BE2C (cell line): Measurements from ENCODE around the gene ZRANB3.
"Not testable (repeated sequence)": the region's sequence is repeated elsewhere in the genome, so short reads cannot be mapped to it uniquely, and the experiment has no call there.

Experiments used
- DNase-seq: peaks from one replicate; pipeline ENCODE4 v3.0.0-alpha.2; 2020
- H3K27me3 ChIP-seq: fragments of 250-450 bp; sonication (Bioruptor Pico); 2 replicates; pipeline ENCODE4 v1.5.1; 2020; ENCODE audit warnings: mild to moderate bottlenecking
- H3K36me3 ChIP-seq: fragments of 250-450 bp; sonication (Bioruptor Pico); 2 replicates; pipeline ENCODE4 v1.5.1; 2020; ENCODE audit warnings: mild to moderate bottlenecking
- H3K4me1 ChIP-seq: fragments of 250-450 bp; sonication (Bioruptor Pico); 2 replicates; pipeline ENCODE4 v1.5.1; 2020
- H3K4me3 ChIP-seq: 2 replicates; pipeline ENCODE4 v1.5.1; 2011; ENCODE audit warnings: low read depth, low read length
- H3K9me3 ChIP-seq: fragments of 250-450 bp; sonication (Bioruptor Pico); 2 replicates; pipeline ENCODE4 v1.5.1; 2020
- TF ChIP-seq, protein P1 (sequence below): IDR thresholded peaks from 2 replicates; pipeline ENCODE4 v1.5.1; 2012; ENCODE audit warnings: mild to moderate bottlenecking, low read depth, low read length

ZRANB3 gene

GRCh38 chr2:135424849-135425248, 106.2 kb downstream of the ZRANB3 start:
- H3K4me3 ChIP-seq = no peak overlapping the region
- H3K36me3 ChIP-seq = no peaks in the 10 kb centered on the region
- H3K9me3 ChIP-seq = no peaks in the 10 kb centered on the region
- no peaks in the 10 kb centered on the region for H3K27me3 ChIP-seq
- TF ChIP-seq, protein P1, sequence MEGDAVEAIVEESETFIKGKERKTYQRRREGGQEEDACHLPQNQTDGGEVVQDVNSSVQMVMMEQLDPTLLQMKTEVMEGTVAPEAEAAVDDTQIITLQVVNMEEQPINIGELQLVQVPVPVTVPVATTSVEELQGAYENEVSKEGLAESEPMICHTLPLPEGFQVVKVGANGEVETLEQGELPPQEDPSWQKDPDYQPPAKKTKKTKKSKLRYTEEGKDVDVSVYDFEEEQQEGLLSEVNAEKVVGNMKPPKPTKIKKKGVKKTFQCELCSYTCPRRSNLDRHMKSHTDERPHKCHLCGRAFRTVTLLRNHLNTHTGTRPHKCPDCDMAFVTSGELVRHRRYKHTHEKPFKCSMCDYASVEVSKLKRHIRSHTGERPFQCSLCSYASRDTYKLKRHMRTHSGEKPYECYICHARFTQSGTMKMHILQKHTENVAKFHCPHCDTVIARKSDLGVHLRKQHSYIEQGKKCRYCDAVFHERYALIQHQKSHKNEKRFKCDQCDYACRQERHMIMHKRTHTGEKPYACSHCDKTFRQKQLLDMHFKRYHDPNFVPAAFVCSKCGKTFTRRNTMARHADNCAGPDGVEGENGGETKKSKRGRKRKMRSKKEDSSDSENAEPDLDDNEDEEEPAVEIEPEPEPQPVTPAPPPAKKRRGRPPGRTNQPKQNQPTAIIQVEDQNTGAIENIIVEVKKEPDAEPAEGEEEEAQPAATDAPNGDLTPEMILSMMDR = no peak
- H3K4me1 ChIP-seq = no peaks in the 10 kb centered on the region
- no peak for DNase-seq

DNA sequence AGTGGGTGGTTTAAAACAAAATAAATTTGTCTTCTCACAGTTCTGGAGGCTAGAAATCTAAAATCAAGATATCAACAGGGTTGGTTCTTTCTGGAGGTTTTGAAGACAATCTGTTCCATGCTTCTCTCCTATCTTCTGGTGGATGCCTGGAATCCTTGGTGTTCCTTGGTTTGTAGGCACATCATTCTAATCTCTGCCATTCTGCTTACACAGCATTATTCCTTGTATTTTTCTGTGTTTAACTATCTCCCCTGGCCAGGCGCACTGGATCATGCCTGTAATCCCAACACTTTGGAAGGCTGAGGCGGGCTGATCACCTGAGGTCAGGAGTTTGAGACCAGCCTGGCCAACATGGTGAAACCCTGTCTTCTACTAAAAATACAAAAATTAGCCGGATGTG, 108.1 kb downstream of the ZRANB3 start:
- DNase-seq = no peak
- H3K4me3 ChIP-seq = no peak overlapping the region
- TF ChIP-seq, protein P1 = no peak

DNA sequence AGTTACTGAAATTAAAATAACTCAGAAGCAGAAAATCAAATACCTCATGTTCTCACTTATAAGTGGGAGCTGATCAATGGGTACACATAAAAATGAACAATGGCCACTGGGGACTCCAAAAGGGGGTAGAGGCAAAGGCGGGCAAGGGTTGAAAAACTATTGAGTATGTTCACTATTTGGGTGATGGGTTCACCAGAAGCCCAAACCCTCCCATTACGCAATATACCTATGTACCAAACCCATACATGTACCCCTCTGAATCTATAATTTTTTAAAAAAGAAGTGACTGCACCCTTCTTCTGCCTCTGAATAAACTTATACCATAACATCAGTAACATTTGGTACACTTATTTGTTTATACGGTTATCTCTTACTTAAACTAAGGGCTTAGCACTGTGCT, 119.4 kb downstream of the ZRANB3 start:
- Histone ChIP-seq H3K4me1 (no peaks in the 10 kb centered on the region), H3K36me3 (no peaks in the 10 kb centered on the region), H3K9me3 (no peaks in the 10 kb centered on the region), H3K4me3 (no peak overlapping the region), H3K27me3 (no peaks in the 10 kb centered on the region)
- no peak for DNase-seq
- TF ChIP-seq, protein P1 = no peak

More for the DNA sequence above, 108.1 kb downstream of the ZRANB3 start:
- Histone ChIP-seq H3K36me3 (no peaks in the 10 kb centered on the region), H3K4me1 (no peaks in the 10 kb centered on the region), H3K9me3 (no peaks in the 10 kb centered on the region), H3K27me3 (no peaks in the 10 kb centered on the region)

DNA sequence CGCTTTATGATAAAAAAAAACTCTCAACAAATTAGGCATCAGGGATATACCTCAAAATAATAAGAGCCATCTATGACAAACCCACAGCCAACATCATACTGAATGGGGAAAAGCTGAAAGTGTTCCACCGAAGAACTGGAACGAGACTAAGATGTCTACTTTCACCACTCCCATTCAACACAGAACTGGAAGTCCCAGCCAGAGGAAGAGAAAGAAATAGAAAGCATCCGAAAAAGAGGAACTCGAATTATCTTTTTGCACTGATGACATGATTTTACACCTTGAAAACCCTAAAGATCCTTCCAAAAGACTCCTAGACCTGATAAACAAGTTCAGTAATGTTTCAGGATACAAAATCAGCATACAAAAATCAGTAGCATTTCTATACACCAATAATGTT, 121.6 kb downstream of the ZRANB3 start:
- Histone ChIP-seq H3K4me1 (no peaks in the 10 kb centered on the region), H3K9me3 (no peaks in the 10 kb centered on the region), H3K4me3 (no peak overlapping the region), H3K36me3 (no peaks in the 10 kb centered on the region), H3K27me3 (no peaks in the 10 kb centered on the region)
- TF ChIP-seq, protein P1 = no peak
- no peak for DNase-seq

DNA sequence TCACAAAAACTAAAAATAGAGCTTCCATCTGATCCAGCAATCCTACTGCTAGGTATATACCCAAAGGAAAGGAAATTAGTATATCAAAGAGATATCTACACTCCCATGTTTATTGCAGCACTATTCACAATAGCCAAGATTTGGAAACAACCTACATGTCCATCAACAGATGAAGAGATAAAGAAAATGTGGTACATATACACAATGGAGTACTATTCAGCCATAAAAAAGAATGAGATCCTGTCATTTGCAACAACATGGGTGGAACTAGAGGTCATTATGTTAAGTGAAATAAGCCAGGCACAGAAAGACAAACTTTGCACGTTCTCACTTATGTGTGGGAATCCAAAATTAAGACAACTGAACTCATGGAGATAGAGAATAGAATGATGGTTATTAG, 134.8 kb downstream of the ZRANB3 start:
- not testable (repeated sequence) for H3K36me3 ChIP-seq, H3K27me3 ChIP-seq, H3K4me3 ChIP-seq, H3K9me3 ChIP-seq, DNase-seq, H3K4me1 ChIP-seq

DNA sequence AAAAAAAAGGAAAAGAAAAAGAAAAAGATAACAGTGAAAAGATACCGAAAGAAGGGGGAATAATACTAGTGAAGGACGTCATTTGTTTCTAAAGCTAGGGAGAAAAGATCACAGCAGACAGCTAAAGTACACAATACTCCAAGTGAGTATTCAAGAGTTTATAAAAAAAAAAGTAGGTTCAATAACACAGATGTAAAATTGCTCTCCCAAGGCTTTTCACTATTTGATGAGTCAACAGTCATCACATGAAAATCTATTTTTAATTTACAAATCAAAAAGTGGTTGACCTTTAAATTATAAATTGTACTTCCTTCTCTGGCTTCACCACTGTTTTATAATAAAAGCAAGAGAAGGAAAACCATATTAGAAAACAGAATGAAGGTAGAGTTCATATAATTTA, 144.0 kb downstream of the ZRANB3 start:
- no peaks in the 10 kb centered on the region for H3K27me3 ChIP-seq
- no peaks in the 10 kb centered on the region for H3K36me3 ChIP-seq
- H3K4me3 ChIP-seq = no peak overlapping the region
- no peak for DNase-seq
- TF ChIP-seq, protein P1 = no peak
- no peaks in the 10 kb centered on the region for H3K9me3 ChIP-seq
- no peaks in the 10 kb centered on the region for H3K4me1 ChIP-seq

DNA sequence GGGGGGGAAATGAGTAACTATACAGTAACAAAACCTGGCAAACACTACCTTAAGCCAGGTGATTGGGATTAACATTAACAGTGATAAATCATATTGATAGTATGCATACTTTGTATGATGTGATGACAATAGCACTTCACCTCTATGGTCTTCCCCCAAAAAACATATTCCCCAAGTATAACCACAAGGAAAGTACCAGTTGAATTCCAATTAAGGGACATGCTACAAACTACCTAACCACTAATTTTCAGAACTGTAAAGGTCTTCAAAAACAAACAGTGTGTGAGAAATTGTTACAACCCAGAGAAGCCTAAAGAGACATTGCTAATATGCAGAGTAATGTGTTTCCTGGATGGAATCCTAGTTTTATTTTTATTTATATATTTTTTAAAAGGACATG, 152.4 kb downstream of the ZRANB3 start:
- Histone ChIP-seq H3K27me3 (no peaks in the 10 kb centered on the region), H3K4me1 (no peaks in the 10 kb centered on the region), H3K36me3 (no peaks in the 10 kb centered on the region), H3K4me3 (no peak overlapping the region), H3K9me3 (no peaks in the 10 kb centered on the region)
- DNase-seq = no peak
- TF ChIP-seq, protein P1 = no peak
